ENCODE data around the gene STS.

DNA sequence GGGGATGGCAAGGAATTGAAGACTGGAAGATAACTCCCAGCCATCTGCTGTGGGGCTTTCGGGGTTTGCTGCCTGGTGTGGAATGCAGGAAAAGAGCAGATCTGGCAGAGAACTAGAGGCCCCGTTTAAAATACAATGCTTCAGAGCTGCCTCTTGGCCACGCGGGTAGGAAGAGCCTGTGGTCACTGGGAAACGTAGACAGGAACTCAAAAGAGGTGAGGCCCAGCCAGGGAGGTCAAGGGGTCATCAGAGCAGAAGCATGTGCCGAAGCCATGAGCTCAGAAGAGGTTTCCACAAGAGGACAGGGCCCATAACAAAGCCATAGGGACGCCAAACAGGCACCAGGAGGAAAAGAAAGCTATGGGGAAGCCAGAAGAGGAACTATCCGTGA lies 14.5 kb upstream of the STS start:
- TF ChIP-seq SIN3A (IDR thresholded peaks at IDR 0.05; ENCODE audit: low read depth), result no peak
- TF ChIP-seq EZH2 (IDR thresholded peaks at IDR 0.05), result no peak
- no peak for TF ChIP-seq CBX3 (IDR thresholded peaks at IDR 0.05; ENCODE audit: low read depth)
- TF ChIP-seq, protein P1, sequence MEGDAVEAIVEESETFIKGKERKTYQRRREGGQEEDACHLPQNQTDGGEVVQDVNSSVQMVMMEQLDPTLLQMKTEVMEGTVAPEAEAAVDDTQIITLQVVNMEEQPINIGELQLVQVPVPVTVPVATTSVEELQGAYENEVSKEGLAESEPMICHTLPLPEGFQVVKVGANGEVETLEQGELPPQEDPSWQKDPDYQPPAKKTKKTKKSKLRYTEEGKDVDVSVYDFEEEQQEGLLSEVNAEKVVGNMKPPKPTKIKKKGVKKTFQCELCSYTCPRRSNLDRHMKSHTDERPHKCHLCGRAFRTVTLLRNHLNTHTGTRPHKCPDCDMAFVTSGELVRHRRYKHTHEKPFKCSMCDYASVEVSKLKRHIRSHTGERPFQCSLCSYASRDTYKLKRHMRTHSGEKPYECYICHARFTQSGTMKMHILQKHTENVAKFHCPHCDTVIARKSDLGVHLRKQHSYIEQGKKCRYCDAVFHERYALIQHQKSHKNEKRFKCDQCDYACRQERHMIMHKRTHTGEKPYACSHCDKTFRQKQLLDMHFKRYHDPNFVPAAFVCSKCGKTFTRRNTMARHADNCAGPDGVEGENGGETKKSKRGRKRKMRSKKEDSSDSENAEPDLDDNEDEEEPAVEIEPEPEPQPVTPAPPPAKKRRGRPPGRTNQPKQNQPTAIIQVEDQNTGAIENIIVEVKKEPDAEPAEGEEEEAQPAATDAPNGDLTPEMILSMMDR (IDR thresholded peaks at IDR 0.05 in 2 of 3, conservative IDR thresholded peaks at IDR 0.05 in 1 of 3; ENCODE audit: borderline replicate concordance in 1 of 3, insufficient read depth in 1 of 3, low read depth in 2 of 3, low read length in 2 of 3), result no peak
- TF ChIP-seq POLR2A (IDR thresholded peaks at IDR 0.05; ENCODE audit: borderline replicate concordance, extremely low read depth, insufficient read depth, insufficient read length), result no peak
- TF ChIP-seq, protein P2, sequence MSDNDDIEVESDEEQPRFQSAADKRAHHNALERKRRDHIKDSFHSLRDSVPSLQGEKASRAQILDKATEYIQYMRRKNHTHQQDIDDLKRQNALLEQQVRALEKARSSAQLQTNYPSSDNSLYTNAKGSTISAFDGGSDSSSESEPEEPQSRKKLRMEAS (IDR thresholded peaks at IDR 0.05), result no peak
- TF ChIP-seq SP1 (IDR thresholded peaks at IDR 0.05; ENCODE audit: low read depth), result no peak
- TF ChIP-seq POLR2AphosphoS5 (IDR thresholded peaks at IDR 0.05; ENCODE audit: low read depth, low read length), result no peak
- TF ChIP-seq EZH2phosphoT487 (IDR thresholded peaks at IDR 0.05; ENCODE audit: borderline replicate concordance), result no peak
- TF ChIP-seq RAD21 (IDR thresholded peaks at IDR 0.05; ENCODE audit: low read depth), result no peak
- no peak for TF ChIP-seq FOSL1 (IDR thresholded peaks at IDR 0.05; ENCODE audit: low read depth)
- TF ChIP-seq SRF (IDR thresholded peaks at IDR 0.05; ENCODE audit: low read depth), result no peak
- TF ChIP-seq EGR1 (IDR thresholded peaks at IDR 0.05; ENCODE audit: low read depth), result no peak
- TF ChIP-seq YY1 (IDR thresholded peaks at IDR 0.05; ENCODE audit: extremely low read depth, insufficient replicate concordance, low read depth, low read length), result no peak
